ENCODE data around the gene GFRA4. TPM values are rescaled to one million over a fixed set of nuclear protein-coding genes. Genes with fewer than 3 reads are reported as not detected.

The GFRA4 gene
- total and polyA plus RNA-seq, 2 donors (not counting 1 experiment from before 2014, with no cell fraction given): not detected

GRCh38 chr20:3622406-3622805 lies 40.8 kb downstream of the GFRA4 start:
- H3K27me3 Mint-ChIP-seq: no peaks in the 10 kb centered on the region
- H3K27me3 ChIP-seq (replicated peaks in 1 of 4; ENCODE audit: control extremely low read depth in 1 of 4, control insufficient read depth in 3 of 4, insufficient read depth in 4 of 4, low read length in 3 of 4): no peaks in the 10 kb centered on the region
- WGBS (ENCODE audit: insufficient coverage): no CpG with 5 or more reads among the region's 4 CpGs
- no peaks in the 10 kb centered on the region for H3K4me1 ChIP-seq (ENCODE audit: control insufficient read depth in 2 of 2, insufficient read depth in 2 of 2, low read length in 2 of 2)
- ChIA-PET POLR2A (no interaction called here), CTCF (no interaction called here)
- no peak overlapping the region for H3K4me3 ChIP-seq (ENCODE audit: control extremely low read depth in 1 of 5, extremely low read depth in 1 of 5, insufficient read depth in 1 of 5, low read depth in 2 of 5, low read length in 4 of 5)
- no peaks in the 10 kb centered on the region for H4K20me1 ChIP-seq (ENCODE audit: control insufficient read depth, insufficient read depth, low read length, poor library complexity, severe bottlenecking)
- H3K4me2 ChIP-seq (replicated peaks; ENCODE audit: low read depth, low read length, poor library complexity, severe bottlenecking): no peak overlapping the region
- no peak overlapping the region for H2AFZ ChIP-seq (ENCODE audit: insufficient read depth, low read depth, low read length, poor library complexity, severe bottlenecking)
- H3K36me3 ChIP-seq (replicated peaks in 1 of 2; ENCODE audit: control extremely low read depth in 1 of 2, control insufficient read depth in 1 of 2, extremely low read depth in 1 of 2, insufficient read depth in 2 of 2, low read length in 1 of 2): peaks cover 2 to 3% of the 10 kb centered on the region in 2 experiments
- intact Hi-C loops (cut with micrococcal nuclease): no loop called here
- H3K27ac ChIP-seq (ENCODE audit: low read length in 2 of 2): no peak overlapping the region
- H3K9me3 ChIP-seq (ENCODE audit: control extremely low read depth in 1 of 3, control insufficient read depth in 2 of 3, insufficient read depth in 1 of 3, low read length in 2 of 3): no peaks in the 10 kb centered on the region
- ATAC-seq (ENCODE audit: low read depth) (no peak), DNase-seq (no peak)
- no peaks in the 10 kb centered on the region for H3K79me2 ChIP-seq (ENCODE audit: control insufficient read depth, insufficient read depth, low read length)
- no peak overlapping the region for H3K4me3 Mint-ChIP-seq
- no peak overlapping the region for H3K27ac Mint-ChIP-seq
- no peaks in the 10 kb centered on the region for H3K4me1 Mint-ChIP-seq
- no peak overlapping the region for H3K9ac ChIP-seq (ENCODE audit: low read length)
- H3K9me3 Mint-ChIP-seq (ENCODE audit: insufficient read depth): no peaks in the 10 kb centered on the region
- no peak for TF ChIP-seq CTCF (IDR thresholded peaks at IDR 0.05)
- no peak for TF ChIP-seq EZH2 (IDR thresholded peaks at IDR 0.05; ENCODE audit: borderline replicate concordance, insufficient read depth, low read depth, low read length, poor library complexity, severe bottlenecking)

- Mint-ChIP-seq H3K27me3 (no peaks in the 10 kb centered on the region), H3K9me3 (ENCODE audit: insufficient read depth) (no peaks in the 10 kb centered on the region), H3K4me1 (no peaks in the 10 kb centered on the region), H3K27ac (no peak overlapping the region), H3K4me3 (no peak overlapping the region)
- H3K9me3 ChIP-seq (ENCODE audit: control extremely low read depth in 1 of 3, control insufficient read depth in 2 of 3, insufficient read depth in 1 of 3, low read length in 2 of 3): no peaks in the 10 kb centered on the region
- no peaks in the 10 kb centered on the region for H3K79me2 ChIP-seq (ENCODE audit: control insufficient read depth, insufficient read depth, low read length)
- WGBS (ENCODE audit: insufficient coverage): 100% methylated on average over 3 of the region's 8 CpGs
- DNase-seq: no peak
- H3K9ac ChIP-seq (ENCODE audit: low read length): no peak overlapping the region
- no peak for TF ChIP-seq CTCF (IDR thresholded peaks at IDR 0.05)
- TF ChIP-seq EZH2 (IDR thresholded peaks at IDR 0.05; ENCODE audit: borderline replicate concordance, insufficient read depth, low read depth, low read length, poor library complexity, severe bottlenecking): no peak
- H3K4me1 ChIP-seq (ENCODE audit: control insufficient read depth in 2 of 2, insufficient read depth in 2 of 2, low read length in 2 of 2): no peaks in the 10 kb centered on the region
- H3K4me2 ChIP-seq (replicated peaks; ENCODE audit: low read depth, low read length, poor library complexity, severe bottlenecking): no peak overlapping the region
- peaks cover 0 to 2% of the 10 kb centered on the region in 2 experiments for H3K36me3 ChIP-seq (replicated peaks in 1 of 2; ENCODE audit: control extremely low read depth in 1 of 2, control insufficient read depth in 1 of 2, extremely low read depth in 1 of 2, insufficient read depth in 2 of 2, low read length in 1 of 2)
- no peaks in the 10 kb centered on the region for H3K27me3 ChIP-seq (replicated peaks in 1 of 4; ENCODE audit: control extremely low read depth in 1 of 4, control insufficient read depth in 3 of 4, insufficient read depth in 4 of 4, low read length in 3 of 4)
- ATAC-seq (ENCODE audit: low read depth): no peak
- no peaks in the 10 kb centered on the region for H4K20me1 ChIP-seq (ENCODE audit: control insufficient read depth, insufficient read depth, low read length, poor library complexity, severe bottlenecking)
- CTCF ChIA-PET: no interaction called here
- H2AFZ ChIP-seq (ENCODE audit: insufficient read depth, low read depth, low read length, poor library complexity, severe bottlenecking): no peak overlapping the region
- no peak overlapping the region for H3K4me3 ChIP-seq (ENCODE audit: control extremely low read depth in 1 of 5, extremely low read depth in 1 of 5, insufficient read depth in 1 of 5, low read depth in 2 of 5, low read length in 4 of 5)
- no peak overlapping the region for H3K27ac ChIP-seq (ENCODE audit: low read length in 2 of 2)
- intact Hi-C loops (cut with micrococcal nuclease): no loop called here
- POLR2A ChIA-PET: no interaction called here
These were observed 42.1 kb downstream of the GFRA4 start for GRCh38 chr20:3621111-3621510.

Measured in B cell (primary cell).